Kidney epithelial cell (primary cell): ENCODE measurements around the gene UBASH3B. TPM values are rescaled to one million over a fixed set of nuclear protein-coding genes. Genes with fewer than 3 reads are reported as not detected.
"Not testable (repeated sequence)": the region's sequence is repeated elsewhere in the genome, so short reads cannot be mapped to it uniquely, and the experiment has no call there.

Source experiments
- DNase-seq: peaks from one replicate; pipeline ENCODE4 v3.0.0-alpha.2; 2010; ENCODE audit warnings: low read depth
- H3K27me3 ChIP-seq: 2 replicates; pipeline ENCODE4 v1.6.0; 2011; ENCODE audit warnings: low read length; ENCODE audit not compliant: control insufficient read depth, insufficient read depth
- H3K36me3 ChIP-seq: 2 replicates; pipeline ENCODE4 v1.5.1; 2011; ENCODE audit warnings: low read length; ENCODE audit not compliant: control insufficient read depth, insufficient read depth
- H3K4me3 ChIP-seq: 2 replicates; pipeline ENCODE4 v1.5.1; 2011; ENCODE audit warnings: low read depth, mild to moderate bottlenecking, control low read depth, low read length
- CTCF ChIP-seq: IDR thresholded peaks from 2 replicates; pipeline ENCODE4 v1.5.1; 2011; ENCODE audit warnings: mild to moderate bottlenecking, moderate library complexity, low read length, control low read depth, inconsistent platforms; ENCODE audit not compliant: insufficient read depth, poor library complexity, severe bottlenecking
- total RNA-seq: library from RNA; depleted of rRNA; stranded (reverse); fragments of >200 nt; gene quantifications from 2 replicates; pipeline ENCODE4 v1.2.3, GENCODE V29; 2015

UBASH3B gene
- total RNA-seq, 1 donor from 2014 or later: 32.0 TPM

GRCh38 chr11:122618927-122619326, 36.6 kb upstream of the UBASH3B start:
- no peak for DNase-seq
- TF ChIP-seq CTCF: no peak
- Histone ChIP-seq H3K4me3 (no peak overlapping the region), H3K27me3 (no peaks in the 10 kb centered on the region), H3K36me3 (no peaks in the 10 kb centered on the region)

GRCh38 chr11:122619757-122620156, 35.8 kb upstream of the UBASH3B start:
- no peaks in the 10 kb centered on the region for H3K36me3 ChIP-seq
- no peak for TF ChIP-seq CTCF
- no peak for DNase-seq
- no peak overlapping the region for H3K4me3 ChIP-seq
- H3K27me3 ChIP-seq: no peaks in the 10 kb centered on the region

- not testable (repeated sequence) for DNase-seq, H3K36me3 ChIP-seq, H3K27me3 ChIP-seq, H3K4me3 ChIP-seq
Observed at GRCh38 chr11:122625501-122625900, 30.0 kb upstream of the UBASH3B start.

GRCh38 chr11:122625976-122626665, 29.4 kb upstream of the UBASH3B start:
- Histone ChIP-seq H3K4me3 (no peak overlapping the region), H3K36me3 (no peaks in the 10 kb centered on the region), H3K27me3 (no peaks in the 10 kb centered on the region)
- TF ChIP-seq CTCF: no peak
- no peak for DNase-seq

GRCh38 chr11:122627745-122628144, 27.8 kb upstream of the UBASH3B start:
- no peaks in the 10 kb centered on the region for H3K27me3 ChIP-seq
- TF ChIP-seq CTCF: no peak
- DNase-seq: no peak
- H3K4me3 ChIP-seq: no peak overlapping the region
- H3K36me3 ChIP-seq: no peaks in the 10 kb centered on the region

GRCh38 chr11:122628810-122629555, 26.5 kb upstream of the UBASH3B start:
- H3K36me3 ChIP-seq: no peaks in the 10 kb centered on the region
- DNase-seq: no peak
- TF ChIP-seq CTCF: peak; percentile 87
- no peak overlapping the region for H3K4me3 ChIP-seq
- H3K27me3 ChIP-seq: no peaks in the 10 kb centered on the region
